Esophagus muscularis mucosa (tissue), 3 donors: ENCODE results near the gene RFXAP.

Source experiments
- POLR2A ChIP-seq: fragments of 450-650 bp; IDR thresholded peaks from one replicate; pipeline ENCODE4 v1.6.1; 2017; ENCODE audit warnings: antibody characterized with exemption, moderate library complexity, mild to moderate bottlenecking, low read depth
- POLR2AphosphoS5 ChIP-seq, 2 donors: sonication (generic); formaldehyde crosslinking; IDR thresholded peaks; one replicate each; pipeline ENCODE4 v1.6.1; 2017; ENCODE audit warnings: antibody characterized with exemption in 2 of 2
- TF ChIP-seq, protein P1 (sequence below), 3 experiments: fragments of 200-600 bp in 2 of 3; fragments of 450-650 bp in 1 of 3; sonication (generic) in 2 of 3; IDR thresholded peaks; one replicate each; pipeline ENCODE4 v1.5.1; 2017 to 2019; ENCODE audit warnings: antibody characterized with exemption in 3 of 3, mild to moderate bottlenecking in 2 of 3, moderate library complexity in 1 of 3

DNA sequence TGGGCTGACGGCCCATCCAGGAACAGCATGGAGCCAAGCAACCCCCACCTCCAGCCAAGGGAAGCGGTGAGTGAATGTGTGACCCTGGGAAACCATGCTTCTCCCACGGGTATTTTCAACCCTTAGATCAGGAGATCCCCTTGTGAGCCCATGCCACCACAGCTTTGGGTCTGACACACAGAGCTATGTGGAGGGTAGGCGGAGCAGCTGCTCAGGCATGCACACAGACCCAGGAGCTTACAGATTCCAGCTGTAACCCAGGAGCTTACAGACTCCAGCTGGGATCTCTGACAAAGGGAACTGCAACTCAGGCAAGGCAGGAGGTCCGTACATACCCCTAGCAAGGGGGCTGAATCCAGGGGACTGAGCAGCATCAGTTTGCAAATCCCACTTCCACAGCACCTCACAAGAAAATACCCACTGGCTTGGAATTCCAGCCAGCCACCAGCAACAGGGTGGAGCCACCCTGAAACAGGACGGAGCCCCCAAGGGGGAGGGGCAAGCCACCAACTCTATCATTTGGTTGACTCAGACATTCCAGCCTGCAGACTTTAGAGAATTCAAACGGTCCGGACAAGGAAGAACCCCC, 40.8 kb upstream of the RFXAP start:
- TF ChIP-seq, protein P1, sequence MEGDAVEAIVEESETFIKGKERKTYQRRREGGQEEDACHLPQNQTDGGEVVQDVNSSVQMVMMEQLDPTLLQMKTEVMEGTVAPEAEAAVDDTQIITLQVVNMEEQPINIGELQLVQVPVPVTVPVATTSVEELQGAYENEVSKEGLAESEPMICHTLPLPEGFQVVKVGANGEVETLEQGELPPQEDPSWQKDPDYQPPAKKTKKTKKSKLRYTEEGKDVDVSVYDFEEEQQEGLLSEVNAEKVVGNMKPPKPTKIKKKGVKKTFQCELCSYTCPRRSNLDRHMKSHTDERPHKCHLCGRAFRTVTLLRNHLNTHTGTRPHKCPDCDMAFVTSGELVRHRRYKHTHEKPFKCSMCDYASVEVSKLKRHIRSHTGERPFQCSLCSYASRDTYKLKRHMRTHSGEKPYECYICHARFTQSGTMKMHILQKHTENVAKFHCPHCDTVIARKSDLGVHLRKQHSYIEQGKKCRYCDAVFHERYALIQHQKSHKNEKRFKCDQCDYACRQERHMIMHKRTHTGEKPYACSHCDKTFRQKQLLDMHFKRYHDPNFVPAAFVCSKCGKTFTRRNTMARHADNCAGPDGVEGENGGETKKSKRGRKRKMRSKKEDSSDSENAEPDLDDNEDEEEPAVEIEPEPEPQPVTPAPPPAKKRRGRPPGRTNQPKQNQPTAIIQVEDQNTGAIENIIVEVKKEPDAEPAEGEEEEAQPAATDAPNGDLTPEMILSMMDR (IDR thresholded peaks at IDR 0.05): no peak
- TF ChIP-seq POLR2A (no peak), POLR2AphosphoS5 (IDR thresholded peaks at IDR 0.05) (no peak)
